Trophoblast cell (in vitro differentiated cells and primary cell): ENCODE results near the gene TPTE2.
"Not testable (repeated sequence)": the region's sequence is repeated elsewhere in the genome, so short reads cannot be mapped to it uniquely, and the experiment has no call there.

Experiments used
- DNase-seq, 2 donors: peaks; one replicate each; pipeline ENCODE4 v3.0.0-alpha.2; 2016
- H2AFZ ChIP-seq: 2 replicates; pipeline ENCODE4 v1.6.1; 2013; ENCODE audit warnings: low read length, moderate library complexity, mild to moderate bottlenecking; ENCODE audit not compliant: insufficient read depth, poor library complexity
- H2AK5ac ChIP-seq: 2 replicates; pipeline ENCODE4 v1.6.1; 2013; ENCODE audit warnings: mild to moderate bottlenecking, low read length
- H2BK120ac ChIP-seq: 2 replicates; pipeline ENCODE4 v1.6.1; 2013; ENCODE audit warnings: low read length, mild to moderate bottlenecking, moderate library complexity; ENCODE audit not compliant: insufficient read depth, poor library complexity
- H2BK12ac ChIP-seq: 2 replicates; pipeline ENCODE4 v1.6.1; 2013; ENCODE audit warnings: mild to moderate bottlenecking, low read length, moderate library complexity
- H2BK5ac ChIP-seq: 2 replicates; pipeline ENCODE4 v1.6.1; 2013; ENCODE audit warnings: low read length, low read depth, moderate library complexity, mild to moderate bottlenecking; ENCODE audit not compliant: poor library complexity
- H3K14ac ChIP-seq: 2 replicates; pipeline ENCODE4 v1.6.1; 2013; ENCODE audit warnings: mild to moderate bottlenecking, low read length
- H3K18ac ChIP-seq: 2 replicates; pipeline ENCODE4 v1.6.1; 2013; ENCODE audit warnings: mild to moderate bottlenecking, low read length
- H3K23ac ChIP-seq: 2 replicates; pipeline ENCODE4 v1.6.1; 2013; ENCODE audit warnings: low read length
- H3K27ac ChIP-seq: 2 replicates; pipeline ENCODE4 v1.5.1; 2013; ENCODE audit warnings: low read depth, mild to moderate bottlenecking, inconsistent platforms, low read length, moderate library complexity
- H3K27me3 ChIP-seq: 2 replicates; pipeline ENCODE4 v1.6.1; 2013; ENCODE audit warnings: inconsistent platforms, mild to moderate bottlenecking, low read length, moderate library complexity; ENCODE audit not compliant: insufficient read depth
- H3K36me3 ChIP-seq, 2 experiments: 1 replicate in 1 of 2; 2 replicates in 1 of 2; pipeline ENCODE4 v1.6.1; 2013; ENCODE audit warnings: low read length in 2 of 2, mild to moderate bottlenecking in 2 of 2, moderate library complexity in 1 of 2; ENCODE audit not compliant: insufficient read depth in 2 of 2, control insufficient read depth in 1 of 2
- H3K4ac ChIP-seq: 2 replicates; pipeline ENCODE4 v1.6.1; 2013; ENCODE audit warnings: low read depth, mild to moderate bottlenecking, low read length, moderate library complexity
- H3K4me1 ChIP-seq, 2 experiments: 1 replicate in 1 of 2; 2 replicates in 1 of 2; pipeline ENCODE4 v1.6.1; 2013; ENCODE audit warnings: low read length in 2 of 2, mild to moderate bottlenecking in 2 of 2, moderate library complexity in 1 of 2; ENCODE audit not compliant: insufficient read depth in 2 of 2, control insufficient read depth in 1 of 2
- H3K4me2 ChIP-seq: 2 replicates; pipeline ENCODE4 v1.6.1; 2013; ENCODE audit warnings: inconsistent platforms, mild to moderate bottlenecking, low read length, moderate library complexity
- H3K4me3 ChIP-seq: 2 replicates; pipeline ENCODE4 v1.5.1; 2013; ENCODE audit warnings: mild to moderate bottlenecking, low read depth, low read length, inconsistent platforms
- H3K79me1 ChIP-seq: one replicate; pipeline ENCODE4 v1.6.1; 2013; ENCODE audit warnings: low read length
- H3K79me2 ChIP-seq: 2 replicates; pipeline ENCODE4 v1.6.1; 2013; ENCODE audit warnings: low read length, mild to moderate bottlenecking; ENCODE audit not compliant: control insufficient read depth, insufficient read depth, poor library complexity
- H3K9ac ChIP-seq: 2 replicates; pipeline ENCODE4 v1.6.1; 2013; ENCODE audit warnings: mild to moderate bottlenecking, low read length
- H3K9me3 ChIP-seq: 2 replicates; pipeline ENCODE4 v1.6.1; 2013; ENCODE audit warnings: low read depth, mild to moderate bottlenecking, control low read depth, inconsistent platforms, low read length; ENCODE audit not compliant: insufficient read depth
- H4K12ac ChIP-seq: 2 replicates; pipeline ENCODE4 v1.6.1; 2013; ENCODE audit warnings: low read depth, mild to moderate bottlenecking, low read length, moderate library complexity
- H4K8ac ChIP-seq: 2 replicates; pipeline ENCODE4 v1.6.1; 2013; ENCODE audit warnings: low read depth, mild to moderate bottlenecking, low read length, moderate library complexity
- H4K91ac ChIP-seq: one replicate; pipeline ENCODE4 v1.6.1; 2013; ENCODE audit warnings: low read depth, mild to moderate bottlenecking, low read length, moderate library complexity
- WGBS: extraction: QIAGEN DNeasy Blood & Tissue Kit; methylation state at CpG from one replicate; pipeline ENCODE4 v1.1.7; 2013; ENCODE audit warnings: missing lambda C conversion rate; ENCODE audit not compliant: insufficient read length, insufficient coverage; ENCODE audit errors: extremely low coverage; 5-methylcytosine and 5-hydroxymethylcytosine counted together

TPTE2 gene

GRCh38 chr13:19557287-19557686 lies 4.0 kb downstream of the TPTE2 start:
- H3K14ac ChIP-seq, H4K91ac ChIP-seq, H2BK5ac ChIP-seq, H3K9ac ChIP-seq, H2BK12ac ChIP-seq, H3K4ac ChIP-seq, H2AK5ac ChIP-seq, H3K23ac ChIP-seq, H3K18ac ChIP-seq, H4K12ac ChIP-seq, H3K36me3 ChIP-seq, H2BK120ac ChIP-seq, H3K27ac ChIP-seq, H4K8ac ChIP-seq, H3K4me1 ChIP-seq, DNase-seq, H2AFZ ChIP-seq, H3K4me2 ChIP-seq, H3K27me3 ChIP-seq, H3K4me3 ChIP-seq, H3K79me1 ChIP-seq, H3K79me2 ChIP-seq: not testable (repeated sequence)
- H3K9me3 ChIP-seq = peaks cover 17% of the 10 kb centered on the region
- WGBS = no CpG with 5 or more reads among the region's 4 CpGs

GRCh38 chr13:19549245-19549644 lies 12.1 kb downstream of the TPTE2 start:
- H4K8ac ChIP-seq, H3K4ac ChIP-seq, H2BK120ac ChIP-seq, H3K4me3 ChIP-seq, H3K23ac ChIP-seq, H3K18ac ChIP-seq, H2AFZ ChIP-seq, H3K9ac ChIP-seq, H3K4me2 ChIP-seq, H3K79me1 ChIP-seq, H2AK5ac ChIP-seq, H2BK5ac ChIP-seq, H3K36me3 ChIP-seq, H3K27me3 ChIP-seq, H3K79me2 ChIP-seq, H4K91ac ChIP-seq, DNase-seq, H2BK12ac ChIP-seq, H4K12ac ChIP-seq, H3K4me1 ChIP-seq, H3K27ac ChIP-seq, H3K14ac ChIP-seq, H3K9me3 ChIP-seq: not testable (repeated sequence)
- no CpG with 5 or more reads among the region's 4 CpGs for WGBS

GRCh38 chr13:19525634-19526033 lies 35.7 kb downstream of the TPTE2 start:
- H4K8ac ChIP-seq, H3K4me3 ChIP-seq, DNase-seq, H2BK5ac ChIP-seq, H3K18ac ChIP-seq, H3K79me1 ChIP-seq, H2BK120ac ChIP-seq, H4K12ac ChIP-seq, H3K79me2 ChIP-seq, H2AFZ ChIP-seq, H3K27ac ChIP-seq, H3K4me1 ChIP-seq, H3K23ac ChIP-seq, H2AK5ac ChIP-seq, H4K91ac ChIP-seq, H2BK12ac ChIP-seq, H3K4me2 ChIP-seq, H3K36me3 ChIP-seq, H3K4ac ChIP-seq, H3K14ac ChIP-seq, H3K9ac ChIP-seq, H3K27me3 ChIP-seq: not testable (repeated sequence)
- H3K9me3 ChIP-seq = peaks cover 11% of the 10 kb centered on the region

- H3K14ac ChIP-seq = no peak overlapping the region
- no peak overlapping the region for H3K4ac ChIP-seq
- no peak overlapping the region for H2BK5ac ChIP-seq
- H2AFZ ChIP-seq = no peak overlapping the region
- no peaks in the 10 kb centered on the region for H3K79me2 ChIP-seq
- H3K23ac ChIP-seq = no peak overlapping the region
- H2AK5ac ChIP-seq = no peak overlapping the region
- H3K27me3 ChIP-seq = no peaks in the 10 kb centered on the region
- no peak overlapping the region for H3K9ac ChIP-seq
- H4K91ac ChIP-seq = no peak overlapping the region
- DNase-seq = no peak
- H3K18ac ChIP-seq = no peak overlapping the region
- no peaks in the 10 kb centered on the region for H3K4me1 ChIP-seq
- H2BK12ac ChIP-seq = no peak overlapping the region
- H3K79me1 ChIP-seq = no peaks in the 10 kb centered on the region
- H2BK120ac ChIP-seq = no peak overlapping the region
- H3K9me3 ChIP-seq = peaks cover 1% of the 10 kb centered on the region
- H4K12ac ChIP-seq = no peak overlapping the region
- H3K4me3 ChIP-seq = no peak overlapping the region
- no peak overlapping the region for H4K8ac ChIP-seq
- H3K36me3 ChIP-seq = no peaks in the 10 kb centered on the region
- H3K4me2 ChIP-seq = no peak overlapping the region
- no peak overlapping the region for H3K27ac ChIP-seq
Observed at GRCh38 chr13:19519049-19519448, 42.3 kb downstream of the TPTE2 start.

GRCh38 chr13:19507623-19508022 lies 53.7 kb downstream of the TPTE2 start:
- not testable (repeated sequence) for H3K4me1 ChIP-seq, H3K79me1 ChIP-seq, H4K91ac ChIP-seq, H4K8ac ChIP-seq, H3K27me3 ChIP-seq, H2AFZ ChIP-seq, H2BK5ac ChIP-seq, H3K18ac ChIP-seq, H2BK120ac ChIP-seq, H3K4ac ChIP-seq, DNase-seq, H3K27ac ChIP-seq, H2AK5ac ChIP-seq, H3K4me2 ChIP-seq, H3K14ac ChIP-seq, H3K36me3 ChIP-seq, H2BK12ac ChIP-seq, H3K4me3 ChIP-seq, H3K9ac ChIP-seq, H3K79me2 ChIP-seq, H4K12ac ChIP-seq, H3K23ac ChIP-seq, H3K9me3 ChIP-seq
- WGBS = no CpG with 5 or more reads among the region's 5 CpGs
